Astrocyte of the hippocampus (primary cell): ENCODE results near the gene RSAD2.
"Not testable (repeated sequence)": the region's sequence is repeated elsewhere in the genome, so short reads cannot be mapped to it uniquely, and the experiment has no call there.

ENCODE experiments used
- DNase-seq: peaks from one replicate; pipeline ENCODE4 v3.0.0; 2011; ENCODE audit warnings: low read depth, low spot score

RSAD2 gene

DNA sequence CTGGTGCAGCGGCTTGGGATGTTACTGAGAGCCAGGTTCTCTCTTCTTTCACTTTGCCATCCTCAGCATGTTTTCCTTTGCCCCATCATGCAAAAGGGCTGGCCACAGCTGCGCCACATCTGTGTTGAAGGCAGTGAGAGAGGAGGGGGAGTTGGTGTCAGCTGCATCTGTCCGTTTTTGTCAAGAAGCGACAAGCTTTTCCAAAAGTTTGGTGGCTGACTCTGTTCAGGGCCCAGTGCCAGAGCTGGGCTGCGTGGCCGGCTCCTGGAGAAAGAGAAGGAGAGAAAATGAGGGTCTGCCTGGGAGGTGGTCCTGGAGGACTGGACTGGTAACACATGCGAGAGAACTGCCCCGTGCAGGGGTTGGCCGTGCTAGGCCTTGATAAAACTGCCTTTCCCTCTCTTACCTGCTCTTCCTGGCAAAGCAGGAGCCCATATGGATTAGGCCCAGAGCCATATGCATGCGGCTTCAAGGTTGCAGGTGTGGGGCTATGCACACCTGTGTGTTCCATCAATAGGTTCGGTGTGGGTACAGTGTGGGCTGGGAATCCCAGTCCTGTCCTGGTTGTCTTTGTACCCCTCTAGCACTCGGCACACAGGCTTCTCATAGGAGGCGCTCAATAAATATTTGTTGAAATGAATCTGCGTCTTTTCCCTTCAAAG, 48.6 kb downstream of the RSAD2 start:
- no peak for DNase-seq

- DNase-seq, result no peak
Measured at GRCh38 chr2:6927186-6927585, 49.6 kb downstream of the RSAD2 start.

GRCh38 chr2:6927753-6928152, 50.2 kb downstream of the RSAD2 start:
- DNase-seq, result no peak

- no peak for DNase-seq
Measured at GRCh38 chr2:6928452-6928851, 50.9 kb downstream of the RSAD2 start.

DNA sequence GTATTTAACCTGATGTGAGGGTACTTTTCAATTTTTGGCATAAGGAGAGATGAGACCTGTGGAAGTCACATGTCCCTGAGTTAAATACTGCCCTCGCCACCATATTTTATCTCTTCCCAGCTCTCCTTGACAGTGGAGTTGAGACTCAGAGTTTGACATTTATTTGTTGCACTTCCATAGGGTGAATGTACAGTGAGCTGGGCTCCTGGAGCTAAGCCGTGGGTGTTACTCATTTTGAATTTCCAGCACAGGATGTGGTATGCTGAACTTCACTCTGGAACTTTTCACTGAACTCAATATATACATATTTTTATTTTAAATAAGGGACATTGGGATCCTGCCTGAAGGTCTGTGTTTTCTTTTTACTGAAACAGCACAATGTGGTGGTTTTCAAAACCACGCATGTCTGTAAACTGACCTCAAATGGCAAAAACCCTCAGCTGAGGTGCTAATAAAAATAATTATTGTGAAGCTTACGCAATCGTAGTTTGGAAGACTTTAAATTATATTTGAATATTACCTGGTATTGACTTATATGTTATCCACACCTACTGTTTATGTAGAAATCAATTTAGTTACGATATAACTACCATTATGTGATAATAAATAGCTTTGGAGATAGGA, 51.7 kb downstream of the RSAD2 start:
- no peak for DNase-seq

DNA sequence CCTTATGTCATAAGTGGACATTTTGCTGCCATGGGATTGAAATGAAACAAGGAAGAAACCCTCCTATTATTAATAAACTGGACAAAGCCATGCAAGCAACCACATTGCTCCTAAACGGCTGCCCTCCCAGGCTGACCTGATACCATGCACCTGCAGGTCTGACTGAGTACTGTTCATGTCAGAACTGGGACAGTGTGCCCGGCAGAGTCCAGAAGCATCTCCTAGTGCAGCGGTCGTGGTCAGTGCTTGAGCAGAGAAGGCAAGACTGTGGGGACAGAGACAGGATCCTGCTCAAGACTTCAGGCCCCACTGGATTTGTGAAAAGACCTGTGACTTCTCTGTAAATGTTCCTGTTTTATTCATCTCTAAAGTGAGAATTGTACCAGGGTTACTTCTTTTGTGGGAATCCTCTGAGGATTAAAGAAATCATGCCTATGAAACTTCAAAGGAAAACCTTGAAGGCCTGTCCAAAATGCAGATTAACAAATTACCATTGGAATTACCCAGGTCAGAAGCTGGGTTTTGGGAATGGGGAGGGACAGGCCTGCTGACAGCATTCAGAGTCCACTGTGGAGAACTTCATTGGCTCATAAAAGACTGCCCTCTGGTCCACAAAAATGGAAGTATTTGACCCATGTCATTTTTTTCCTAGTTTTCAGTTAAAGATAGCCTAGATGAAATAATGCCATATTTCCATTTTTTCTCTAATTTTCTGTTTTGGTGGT, 53.5 kb downstream of the RSAD2 start:
- DNase-seq, result no peak

- no peak for DNase-seq
Measured at GRCh38 chr2:6931753-6932152, 54.2 kb downstream of the RSAD2 start.

DNA sequence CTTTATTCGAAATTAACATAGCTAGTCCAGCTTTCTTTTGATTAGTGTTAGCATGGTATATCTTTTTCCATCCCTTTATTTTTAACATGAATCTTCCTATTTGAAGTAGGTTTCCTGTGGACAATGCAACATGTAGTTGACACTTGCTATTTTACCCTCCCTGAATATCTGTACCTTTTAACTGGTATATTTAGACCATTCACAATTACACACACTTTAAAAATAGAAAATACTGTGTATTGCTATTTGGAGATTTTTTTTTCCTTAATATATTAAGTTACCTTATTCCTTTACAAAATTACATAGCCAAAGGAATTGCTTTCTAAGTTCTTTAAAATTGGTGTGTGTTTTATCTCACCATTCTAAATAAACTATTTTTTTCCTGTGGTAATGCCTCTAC, 54.6 kb downstream of the RSAD2 start:
- no peak for DNase-seq

DNA sequence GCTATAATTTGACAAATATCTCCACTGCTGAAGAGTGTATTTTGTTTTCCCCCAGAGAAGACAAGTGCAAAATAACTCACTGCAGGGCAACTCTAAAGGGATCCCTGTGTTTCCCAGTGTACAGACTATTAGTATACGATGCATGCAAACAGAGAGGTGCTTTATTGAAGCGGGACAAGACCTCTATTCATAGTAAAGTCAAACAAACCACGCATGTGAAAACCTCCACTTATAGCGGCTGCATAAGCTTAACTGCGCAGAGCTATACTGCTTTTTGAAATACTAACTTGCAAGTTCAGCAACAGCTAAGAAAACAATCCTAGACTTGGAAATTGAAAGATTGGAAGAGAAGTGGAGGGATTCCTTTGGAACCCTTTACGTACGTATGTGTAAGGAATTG, 55.3 kb downstream of the RSAD2 start:
- DNase-seq, result no peak

DNA sequence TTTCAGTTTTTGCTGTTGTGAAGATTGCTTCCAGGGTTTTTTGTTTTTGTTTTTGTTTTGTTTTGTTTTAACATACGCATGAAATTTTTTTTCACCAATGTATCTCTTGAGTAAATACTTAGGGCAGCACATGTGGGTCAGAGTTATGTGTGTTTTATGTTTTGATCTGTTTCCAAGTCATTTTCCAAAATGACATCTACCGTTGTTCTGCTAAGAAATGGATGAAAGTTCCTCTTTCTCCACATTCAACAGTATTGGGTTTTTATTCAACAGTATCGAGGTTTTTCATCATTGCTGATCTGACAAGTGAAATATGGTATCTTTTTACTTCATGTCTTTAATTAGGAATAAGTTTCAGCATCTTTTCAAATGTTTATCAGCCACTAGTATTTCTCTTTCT, 56.3 kb downstream of the RSAD2 start:
- DNase-seq, result no peak

DNA sequence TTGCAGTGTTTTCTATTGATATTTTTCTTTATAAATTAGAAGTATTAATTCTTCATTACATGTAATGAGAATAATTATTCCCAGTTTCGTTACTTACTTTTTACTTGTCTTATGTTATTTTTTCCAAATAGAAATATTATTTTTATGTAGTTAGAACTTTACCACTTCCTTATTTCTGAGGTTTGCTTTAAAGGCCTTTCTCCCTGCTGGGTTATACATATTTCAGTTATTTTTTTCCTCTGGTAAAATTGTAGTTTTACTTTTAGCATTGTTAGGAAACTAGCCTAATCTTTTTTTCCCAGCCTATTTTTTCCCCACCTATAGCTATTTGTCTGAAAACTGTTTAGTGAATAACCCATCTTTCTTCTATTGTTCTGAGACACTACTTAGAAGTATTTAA, 56.8 kb downstream of the RSAD2 start:
- no peak for DNase-seq

DNA sequence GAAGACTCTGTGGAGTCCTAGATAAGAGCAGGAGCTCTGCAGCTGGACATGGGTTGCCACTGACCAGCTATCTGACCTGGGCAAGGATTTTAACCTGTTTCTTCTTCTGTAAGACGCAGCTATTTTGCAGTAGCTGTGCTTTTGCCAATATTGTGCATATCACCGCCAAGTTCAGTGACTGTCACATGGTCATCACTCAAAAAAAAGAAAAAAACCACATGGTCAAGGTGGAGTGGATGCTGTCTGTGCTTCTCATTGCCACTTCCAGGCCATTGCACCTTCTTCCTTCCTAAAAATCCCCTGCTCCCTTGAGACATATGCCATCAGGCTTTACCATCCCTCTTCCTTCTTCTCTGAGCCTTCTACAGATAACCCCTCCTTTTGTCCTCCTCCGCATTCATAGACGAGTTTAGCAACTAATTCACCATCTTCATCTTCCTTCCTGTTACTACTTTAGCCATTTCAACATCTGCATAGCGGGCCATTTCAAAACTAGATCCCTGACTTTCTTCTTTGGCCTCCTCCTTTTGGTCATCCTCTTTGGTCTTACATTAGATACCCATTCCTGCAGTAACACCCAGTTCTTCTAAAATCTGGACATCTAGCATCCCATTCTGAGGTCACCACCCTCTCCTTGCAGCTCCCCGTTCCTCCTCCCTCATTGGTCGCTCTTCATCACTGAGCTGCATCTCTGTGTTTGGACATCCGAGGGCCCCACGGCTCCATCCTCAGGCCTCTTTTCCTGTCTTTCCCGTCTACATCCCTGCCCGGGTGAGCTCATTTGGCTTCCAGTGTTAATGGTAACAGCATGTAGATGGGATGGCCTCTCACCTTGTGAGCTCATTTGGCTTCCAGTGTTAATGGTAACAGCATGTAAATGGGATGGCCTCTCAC, 57.4 kb downstream of the RSAD2 start:
- DNase-seq, result no peak

DNA sequence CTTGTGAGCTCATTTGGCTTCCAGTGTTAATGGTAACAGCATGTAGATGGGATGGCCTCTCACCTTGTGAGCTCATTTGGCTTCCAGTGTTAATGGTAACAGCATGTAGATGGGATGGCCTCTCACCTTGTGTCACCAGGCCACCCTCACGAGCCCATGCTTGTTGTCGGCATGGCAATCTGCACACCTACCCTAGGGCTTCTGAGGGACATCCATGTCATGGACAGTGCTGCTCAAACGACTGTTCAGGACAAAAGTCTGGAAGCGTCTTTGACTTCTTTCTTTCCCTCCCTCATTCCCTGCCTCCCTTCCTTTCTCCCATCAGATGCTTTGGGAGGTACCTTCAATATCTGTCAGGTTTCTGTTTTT, 58.1 kb downstream of the RSAD2 start:
- not testable (repeated sequence) for DNase-seq

DNA sequence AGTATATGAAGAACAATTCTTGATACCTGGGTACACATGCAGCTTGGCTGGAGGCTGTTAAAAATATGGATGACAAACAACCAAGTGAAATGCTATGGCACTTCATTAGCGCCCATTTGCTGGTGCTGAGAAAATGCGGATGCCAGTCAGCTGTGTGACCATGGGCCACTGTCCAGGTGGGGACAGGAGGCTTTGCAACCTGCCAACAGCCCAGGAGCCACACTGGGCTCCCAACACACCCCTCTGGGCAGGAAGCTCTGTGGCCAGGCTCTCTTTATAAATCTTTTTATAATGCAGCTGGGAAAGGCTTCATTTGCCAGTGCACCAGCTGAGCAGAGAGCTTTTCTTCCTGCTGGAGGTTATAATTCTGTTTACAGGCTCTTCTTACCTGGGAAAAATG, 59.6 kb downstream of the RSAD2 start:
- DNase-seq, result no peak

DNA sequence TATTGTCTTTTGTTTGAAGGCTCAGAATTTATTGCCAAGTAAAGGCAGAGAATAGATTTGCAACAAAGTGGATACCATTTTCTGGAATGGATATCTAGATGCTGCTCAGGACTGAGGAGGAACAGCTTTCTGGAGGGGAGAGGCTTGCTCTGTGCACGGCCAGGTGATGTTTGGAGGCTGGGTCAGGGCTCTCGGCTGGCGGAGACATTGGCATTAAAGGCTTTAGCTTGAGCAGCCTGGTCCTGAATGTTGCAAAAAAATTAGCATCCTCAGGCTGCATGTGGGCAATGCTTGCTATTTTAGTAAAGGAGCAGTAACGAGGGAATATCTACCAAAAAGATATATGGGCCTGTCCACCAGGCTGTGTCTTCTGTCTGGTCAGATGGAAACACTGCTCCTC, 60.0 kb downstream of the RSAD2 start:
- no peak for DNase-seq

GRCh38 chr2:6939071-6939470, 61.5 kb downstream of the RSAD2 start:
- DNase-seq, result no peak

DNA sequence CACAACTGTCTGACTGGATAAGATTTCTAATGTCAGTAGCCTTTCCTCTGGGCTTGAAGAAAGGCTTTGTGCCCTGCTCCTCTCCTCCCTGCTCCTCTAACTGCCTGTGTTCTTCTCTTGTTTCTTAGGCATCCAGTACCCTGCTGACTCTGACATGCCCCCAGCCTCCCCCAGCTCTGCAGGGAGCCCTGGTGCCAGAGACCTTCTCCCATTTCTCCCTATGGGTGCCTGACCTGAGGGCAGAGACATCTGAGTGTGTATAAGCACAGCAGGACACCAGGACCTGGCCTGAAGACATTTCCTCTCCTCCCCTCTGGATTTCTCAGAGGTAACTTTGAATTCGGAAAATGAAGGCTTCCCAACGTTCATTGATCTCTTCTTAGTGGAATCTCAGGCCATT, 63.2 kb downstream of the RSAD2 start:
- DNase-seq, result no peak

- no peak for DNase-seq
Measured at GRCh38 chr2:6941299-6942046, 63.9 kb downstream of the RSAD2 start.

- no peak for DNase-seq
Measured at GRCh38 chr2:6942848-6943247, 65.3 kb downstream of the RSAD2 start.

GRCh38 chr2:6943523-6943922, 65.9 kb downstream of the RSAD2 start:
- DNase-seq, result no peak

DNA sequence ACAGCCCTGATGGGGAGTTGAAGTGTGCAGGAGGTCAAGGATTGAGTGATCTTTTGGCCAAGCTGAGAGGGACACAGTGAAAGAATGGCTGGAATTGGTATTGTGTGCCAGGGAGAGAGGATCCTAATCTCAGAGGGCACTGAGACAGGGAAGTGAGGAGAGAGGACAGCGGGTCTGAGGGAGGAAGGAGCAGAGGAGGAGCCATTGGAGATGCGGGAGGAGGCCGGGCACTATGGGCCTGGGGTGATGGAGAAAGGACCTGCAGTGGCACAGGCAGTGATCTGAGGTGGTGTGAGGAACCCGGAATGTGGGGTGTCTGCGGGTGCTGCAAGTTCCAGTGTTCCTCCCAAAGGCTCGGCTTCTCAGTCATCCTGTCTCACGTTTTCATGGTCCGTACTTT, 66.4 kb downstream of the RSAD2 start:
- no peak for DNase-seq
